Stimulated activated CD8-positive, alpha-beta memory T cell treated with anti-CD3 and anti-CD28 coated beads, Interleukin-12 subunit alpha, Interleukin-12 subunit beta, amount 100 ng/mL, for 24 hours (primary cell): Measurements from ENCODE around the gene CACNB2.

Experiments
- DNase-seq: peaks from one replicate; pipeline ENCODE4 v3.0.0-alpha.2; 2020; ENCODE audit errors: extremely low read depth

The CACNB2 gene

GRCh38 chr10:18290651-18291313 is 150.6 kb downstream of the CACNB2 start:
- no peak for DNase-seq

- no peak for DNase-seq
These were observed 153.6 kb downstream of the CACNB2 start for GRCh38 chr10:18293536-18294510.

GRCh38 chr10:18294633-18295032 is 154.4 kb downstream of the CACNB2 start:
- DNase-seq = no peak

- DNase-seq = no peak
These were observed 157.4 kb downstream of the CACNB2 start for GRCh38 chr10:18297659-18298058.

- DNase-seq = no peak
These were observed 158.0 kb downstream of the CACNB2 start for GRCh38 chr10:18298256-18298655.

GRCh38 chr10:18303851-18304801 is 163.9 kb downstream of the CACNB2 start:
- DNase-seq = no peak

- DNase-seq = no peak
These were observed 165.8 kb downstream of the CACNB2 start for GRCh38 chr10:18306031-18306430.

- DNase-seq = no peak
These were observed 168.4 kb downstream of the CACNB2 start for GRCh38 chr10:18308600-18308999.

- no peak for DNase-seq
These were observed 170.5 kb downstream of the CACNB2 start for GRCh38 chr10:18310761-18311160.

- no peak for DNase-seq
These were observed 172.3 kb downstream of the CACNB2 start for GRCh38 chr10:18312374-18313139.

GRCh38 chr10:18313140-18313530 is 172.9 kb downstream of the CACNB2 start:
- DNase-seq = no peak

- DNase-seq = no peak
These were observed 173.4 kb downstream of the CACNB2 start for GRCh38 chr10:18313626-18314025.

- DNase-seq = no peak
These were observed 179.4 kb downstream of the CACNB2 start for GRCh38 chr10:18319628-18320027.

- DNase-seq = no peak
These were observed 181.1 kb downstream of the CACNB2 start for GRCh38 chr10:18321371-18321770.

- DNase-seq = no peak
These were observed 183.7 kb downstream of the CACNB2 start for GRCh38 chr10:18323916-18324315.

- DNase-seq = no peak
These were observed 185.2 kb downstream of the CACNB2 start for GRCh38 chr10:18325410-18325809.

GRCh38 chr10:18325889-18326531 is 185.8 kb downstream of the CACNB2 start:
- DNase-seq = no peak

- DNase-seq = no peak
These were observed 188.7 kb downstream of the CACNB2 start for GRCh38 chr10:18328941-18329340.

- no peak for DNase-seq
These were observed 191.8 kb downstream of the CACNB2 start for GRCh38 chr10:18332048-18332447.

GRCh38 chr10:18332484-18332883 is 192.3 kb downstream of the CACNB2 start:
- DNase-seq = no peak

GRCh38 chr10:18333621-18334020 is 193.4 kb downstream of the CACNB2 start:
- no peak for DNase-seq
